Measurements from ENCODE around the gene NDUFS2.
A peak's percentile ranks its signal among the peaks of the same experiment; 100 is the strongest.

The NDUFS2 gene

GRCh38 chr1:161201836-161202712, at the start of gene NDUFS2:
TSS of gene NDUFS2 (plus strand) at chr1:161202367. CDS start at chr1:161202386, 19 bp downstream.
- DNase-seq (ENCODE audit: low read depth, low spot score) = peak; percentile 93

- no peak for DNase-seq (ENCODE audit: low read depth, low spot score)
Observed at GRCh38 chr1:161153176-161153575, 49.0 kb upstream of the NDUFS2 start.

GRCh38 chr1:161153682-161154337, 48.4 kb upstream of the NDUFS2 start, which contains the start of gene UFC1:
TSS of gene UFC1 (plus strand) at chr1:161153978. CDS start at chr1:161153998, 20 bp downstream.
- peak; percentile 78 for DNase-seq (ENCODE audit: low read depth, low spot score)

- no peak for DNase-seq (ENCODE audit: low read depth, low spot score)
Observed at GRCh38 chr1:161157867-161158266, 44.3 kb upstream of the NDUFS2 start.

- DNase-seq (ENCODE audit: low read depth, low spot score) = no peak
Observed at GRCh38 chr1:161158316-161159010, 43.7 kb upstream of the NDUFS2 start.

GRCh38 chr1:161159087-161159912, 42.9 kb upstream of the NDUFS2 start, which contains the start of gene USP21:
TSS of gene USP21 (plus strand) at chr1:161159500. CDS start at chr1:161160641, 1,141 bp downstream.
- peak; percentile 53 for DNase-seq (ENCODE audit: low read depth, low spot score)

- DNase-seq (ENCODE audit: low read depth, low spot score) = no peak
Observed at GRCh38 chr1:161159913-161160243, 42.3 kb upstream of the NDUFS2 start.

- no peak for DNase-seq (ENCODE audit: low read depth, low spot score)
Observed at GRCh38 chr1:161160671-161161145, 41.5 kb upstream of the NDUFS2 start.

GRCh38 chr1:161161652-161162051, 40.5 kb upstream of the NDUFS2 start:
- DNase-seq (ENCODE audit: low read depth, low spot score) = no peak

- no peak for DNase-seq (ENCODE audit: low read depth, low spot score)
Observed at GRCh38 chr1:161162052-161162451, 40.1 kb upstream of the NDUFS2 start.

GRCh38 chr1:161162806-161163205, 39.4 kb upstream of the NDUFS2 start:
- no peak for DNase-seq (ENCODE audit: low read depth, low spot score)

GRCh38 chr1:161163793-161164192, 38.4 kb upstream of the NDUFS2 start:
- DNase-seq (ENCODE audit: low read depth, low spot score) = no peak

- no peak for DNase-seq (ENCODE audit: low read depth, low spot score)
Observed at GRCh38 chr1:161164901-161165610, 37.1 kb upstream of the NDUFS2 start.

GRCh38 chr1:161165742-161166668, 36.2 kb upstream of the NDUFS2 start, which contains the start of gene PPOX:
TSS of gene PPOX (plus strand) at chr1:161166426. CDS start at chr1:161166848, 422 bp downstream.
- DNase-seq (ENCODE audit: low read depth, low spot score) = peak; percentile 94

- DNase-seq (ENCODE audit: low read depth, low spot score) = no peak
Observed at GRCh38 chr1:161166669-161167548, 35.3 kb upstream of the NDUFS2 start.

GRCh38 chr1:161168906-161169305, 33.3 kb upstream of the NDUFS2 start:
- no peak for DNase-seq (ENCODE audit: low read depth, low spot score)

GRCh38 chr1:161171191-161171590, 31.0 kb upstream of the NDUFS2 start:
- DNase-seq (ENCODE audit: low read depth, low spot score) = no peak

GRCh38 chr1:161171696-161172095, 30.5 kb upstream of the NDUFS2 start:
- DNase-seq (ENCODE audit: low read depth, low spot score) = no peak
